RWPE1 (cell line): ENCODE data around the gene OR4F15.
"Not testable (repeated sequence)": the region's sequence is repeated elsewhere in the genome, so short reads cannot be mapped to it uniquely, and the experiment has no call there.

Experiments
- CTCF ChIA-PET: fragments of 350-600 bp; sonication (Branson Sonifier 250); formaldehyde crosslinking; extraction: SDS; loops from one replicate; lab custom pipeline; 2021; lab: Yijun Ruan, JAX
- POLR2A ChIA-PET: fragments of 400-600 bp; formaldehyde crosslinking; extraction: SDS; loops from one replicate; lab custom pipeline; 2020; ENCODE audit warnings: antibody characterized with exemption; ENCODE audit not compliant: low non-redundant PET; lab: Yijun Ruan, JAX
- DNase-seq: peaks from one replicate; pipeline ENCODE4 v3.0.0; 2012; ENCODE audit warnings: low spot score
- H3K27ac ChIP-seq: fragments of 450-650 bp; 2 replicates; pipeline ENCODE4 v1.5.1; 2017
- TF ChIP-seq, protein P1 (sequence below): fragments of 450-650 bp; conservative IDR thresholded peaks from 2 replicates; pipeline ENCODE4 v1.5.1; 2017; ENCODE audit warnings: low read depth, mild to moderate bottlenecking

Gene OR4F15, protein sequence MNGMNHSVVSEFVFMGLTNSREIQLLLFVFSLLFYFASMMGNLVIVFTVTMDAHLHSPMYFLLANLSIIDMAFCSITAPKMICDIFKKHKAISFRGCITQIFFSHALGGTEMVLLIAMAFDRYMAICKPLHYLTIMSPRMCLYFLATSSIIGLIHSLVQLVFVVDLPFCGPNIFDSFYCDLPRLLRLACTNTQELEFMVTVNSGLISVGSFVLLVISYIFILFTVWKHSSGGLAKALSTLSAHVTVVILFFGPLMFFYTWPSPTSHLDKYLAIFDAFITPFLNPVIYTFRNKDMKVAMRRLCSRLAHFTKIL

DNA sequence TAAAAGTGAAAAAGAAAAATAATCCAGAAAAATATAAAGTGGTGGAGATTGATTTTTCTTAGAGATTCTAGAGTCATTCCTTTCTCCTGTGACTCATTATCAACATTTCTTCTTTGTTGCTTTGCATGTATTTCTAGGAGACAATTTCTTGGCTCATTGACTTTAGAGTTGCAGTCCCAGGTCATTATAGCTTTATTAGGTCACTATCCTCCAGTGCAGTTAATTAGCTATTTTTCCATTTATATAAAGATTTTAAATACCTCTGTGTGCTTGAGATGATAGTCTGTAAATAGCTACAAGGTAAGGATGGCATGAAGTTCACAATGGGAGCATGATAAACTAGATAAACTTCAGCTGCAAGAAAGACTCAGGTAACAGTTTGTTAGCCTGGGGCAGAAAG, at the start of gene OR4F15:
OR4F15 (plus strand) TSS at position 301 of the 400 bp plus-strand sequence. CDS start 5,985 bp downstream, outside the sequence.
- CTCF ChIA-PET: no interaction called here
- H3K27ac ChIP-seq: no peak within 1 kb of the TSS
- POLR2A ChIA-PET: no interaction called here
- TF ChIP-seq, protein P1, sequence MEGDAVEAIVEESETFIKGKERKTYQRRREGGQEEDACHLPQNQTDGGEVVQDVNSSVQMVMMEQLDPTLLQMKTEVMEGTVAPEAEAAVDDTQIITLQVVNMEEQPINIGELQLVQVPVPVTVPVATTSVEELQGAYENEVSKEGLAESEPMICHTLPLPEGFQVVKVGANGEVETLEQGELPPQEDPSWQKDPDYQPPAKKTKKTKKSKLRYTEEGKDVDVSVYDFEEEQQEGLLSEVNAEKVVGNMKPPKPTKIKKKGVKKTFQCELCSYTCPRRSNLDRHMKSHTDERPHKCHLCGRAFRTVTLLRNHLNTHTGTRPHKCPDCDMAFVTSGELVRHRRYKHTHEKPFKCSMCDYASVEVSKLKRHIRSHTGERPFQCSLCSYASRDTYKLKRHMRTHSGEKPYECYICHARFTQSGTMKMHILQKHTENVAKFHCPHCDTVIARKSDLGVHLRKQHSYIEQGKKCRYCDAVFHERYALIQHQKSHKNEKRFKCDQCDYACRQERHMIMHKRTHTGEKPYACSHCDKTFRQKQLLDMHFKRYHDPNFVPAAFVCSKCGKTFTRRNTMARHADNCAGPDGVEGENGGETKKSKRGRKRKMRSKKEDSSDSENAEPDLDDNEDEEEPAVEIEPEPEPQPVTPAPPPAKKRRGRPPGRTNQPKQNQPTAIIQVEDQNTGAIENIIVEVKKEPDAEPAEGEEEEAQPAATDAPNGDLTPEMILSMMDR: no peak
- DNase-seq: no peak

DNA sequence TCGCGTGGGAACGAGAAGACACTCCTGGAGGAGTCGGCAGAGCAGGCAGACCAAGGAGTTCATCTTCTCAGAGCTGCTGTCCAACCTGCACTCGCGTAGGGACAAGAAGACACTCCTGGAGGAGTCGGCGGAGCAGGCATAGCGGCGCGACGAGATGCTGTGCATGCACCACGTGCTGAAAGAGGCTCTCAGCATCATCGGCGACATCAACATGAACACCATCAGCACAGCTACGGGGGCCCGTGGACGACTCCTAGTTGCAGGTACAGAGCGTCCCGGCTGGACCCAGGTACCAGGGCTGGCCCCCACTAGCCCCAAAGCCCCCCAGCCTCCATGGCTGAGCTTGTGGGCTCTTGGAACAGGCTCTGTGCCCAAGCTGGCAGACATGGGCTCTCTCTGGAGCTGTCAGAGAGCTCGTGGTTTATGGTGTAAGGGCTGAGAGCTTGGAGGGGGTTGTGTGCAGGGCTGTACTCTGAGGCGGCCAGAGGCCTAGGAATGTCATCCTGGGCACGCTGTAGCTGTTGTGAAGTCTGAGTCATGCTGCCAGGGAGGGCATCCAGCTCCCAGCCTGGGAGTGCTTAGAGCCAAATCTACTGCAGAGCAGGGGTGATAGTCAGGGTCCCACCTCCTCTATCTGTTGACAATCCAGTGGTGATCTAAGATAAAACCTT, 47.2 kb upstream of the OR4F15 start:
- H3K27ac ChIP-seq, CTCF ChIA-PET, DNase-seq, POLR2A ChIA-PET: not testable (repeated sequence)

DNA sequence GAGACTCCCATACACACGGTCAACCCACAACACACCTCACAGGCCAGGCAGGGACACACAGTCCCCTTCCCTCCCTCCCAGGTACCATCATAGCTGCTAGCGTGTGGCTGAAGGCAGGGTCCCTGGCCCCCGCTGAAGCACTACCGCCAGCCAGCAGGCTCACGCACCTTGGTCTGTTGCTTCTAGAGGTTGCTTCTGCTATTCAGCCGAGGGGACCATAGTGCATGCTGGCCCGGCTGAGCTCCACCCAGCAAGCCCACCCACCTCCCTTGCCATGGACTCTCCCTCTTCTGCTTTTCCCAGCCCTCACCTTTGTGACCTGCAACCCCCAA, 46.7 kb upstream of the OR4F15 start:
- POLR2A ChIA-PET, H3K27ac ChIP-seq, DNase-seq: not testable (repeated sequence)
- CTCF ChIA-PET: interaction anchor here (0.7 kb wide), 1 partner anchor 76 kb away, joined by 4 read pairs; no protein-coding TSS in a partner anchor

DNA sequence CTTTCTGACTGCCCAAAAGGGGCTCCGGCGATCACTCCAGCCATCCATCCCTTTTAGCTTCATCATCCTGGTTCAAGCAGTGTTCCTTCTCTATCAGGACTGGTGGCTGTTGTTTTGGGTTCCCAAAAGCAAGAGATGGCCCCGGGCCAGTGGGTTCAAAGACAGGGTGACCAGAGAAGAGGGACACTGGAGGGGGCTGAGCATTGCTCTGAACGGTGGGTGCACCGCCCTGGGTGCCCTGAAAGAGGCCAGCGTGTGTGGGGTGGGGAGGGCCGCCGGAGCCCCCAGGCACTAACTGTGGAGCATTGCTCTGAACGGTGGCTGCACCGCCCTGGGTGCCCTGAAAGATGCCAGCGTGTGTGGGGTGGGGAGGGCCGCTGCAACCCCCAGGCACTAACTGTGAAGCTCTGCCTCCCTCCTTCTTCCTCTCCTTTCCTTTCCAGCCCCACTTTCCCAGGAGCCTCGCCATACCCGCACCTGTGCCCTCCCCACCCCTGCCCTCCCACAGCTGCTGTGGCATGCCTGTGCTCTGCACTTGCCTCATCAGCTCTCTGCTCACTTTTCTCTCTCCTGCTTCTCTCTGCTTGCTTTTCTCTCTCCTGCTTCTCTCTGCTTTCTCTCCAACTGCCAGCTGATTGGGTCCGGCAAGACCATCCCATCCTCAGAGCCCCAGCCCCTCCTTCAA, 46.1 kb upstream of the OR4F15 start:
- DNase-seq: no peak
- CTCF ChIA-PET: interaction anchor here (0.7 kb wide), 1 partner anchor 75 kb away, joined by 4 read pairs; no protein-coding TSS in a partner anchor
- H3K27ac ChIP-seq: no peak overlapping the region
- POLR2A ChIA-PET: no interaction called here
- TF ChIP-seq, protein P1: no peak

DNA sequence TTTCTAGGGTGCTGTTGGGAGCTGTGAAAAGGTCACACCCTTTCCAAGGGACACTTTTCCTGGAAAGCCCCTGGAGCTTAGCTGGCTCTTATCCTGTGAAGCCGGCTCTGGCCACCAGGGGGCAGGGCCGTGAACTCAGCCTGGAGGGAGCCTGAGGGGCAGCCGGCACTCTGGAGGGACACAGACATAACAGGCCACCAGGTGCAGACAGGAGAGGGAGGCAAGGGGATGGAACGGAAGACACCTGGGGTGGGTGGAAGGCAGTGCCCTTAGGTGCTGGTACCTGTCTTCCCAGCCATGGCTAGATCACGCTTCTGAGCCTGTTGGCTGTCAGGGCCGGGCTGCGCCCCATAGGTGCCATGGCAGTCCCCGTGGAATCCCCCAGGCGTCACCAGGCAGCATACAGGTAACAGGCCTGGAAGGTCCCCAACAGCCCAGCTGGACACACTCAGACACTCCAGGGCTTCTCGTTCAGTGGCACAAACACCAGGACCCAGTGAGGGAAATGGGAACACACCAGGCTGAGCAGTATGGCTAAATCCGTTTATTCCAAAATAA, 44.8 kb upstream of the OR4F15 start:
- POLR2A ChIA-PET, H3K27ac ChIP-seq, CTCF ChIA-PET, DNase-seq: not testable (repeated sequence)
- TF ChIP-seq, protein P1: peak; percentile 31; the same call in 1 of the 2 replicates

DNA sequence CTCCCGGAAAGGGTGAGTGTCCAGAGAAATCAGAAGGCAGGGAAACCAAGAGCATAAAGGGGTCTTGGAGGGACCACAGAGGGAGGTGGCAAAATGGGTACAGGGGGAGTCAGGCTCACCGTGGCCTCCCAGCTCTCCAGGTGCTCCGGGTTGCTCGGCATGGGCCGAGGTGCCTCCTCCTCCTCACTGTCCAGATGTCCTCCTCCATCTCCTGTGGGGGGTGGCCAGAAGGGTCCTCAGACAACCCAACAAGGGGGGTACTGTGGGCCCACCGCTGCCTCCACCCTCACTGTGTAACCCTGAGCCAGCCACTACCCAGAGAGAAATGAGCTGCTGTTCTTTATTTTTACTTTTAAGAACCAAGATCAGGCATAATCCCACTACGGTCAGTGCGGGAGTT, 39.1 kb upstream of the OR4F15 start:
- no peak overlapping the region for H3K27ac ChIP-seq
- TF ChIP-seq, protein P1: no peak
- no peak for DNase-seq
- ChIA-PET CTCF (no interaction called here), POLR2A (no interaction called here)

DNA sequence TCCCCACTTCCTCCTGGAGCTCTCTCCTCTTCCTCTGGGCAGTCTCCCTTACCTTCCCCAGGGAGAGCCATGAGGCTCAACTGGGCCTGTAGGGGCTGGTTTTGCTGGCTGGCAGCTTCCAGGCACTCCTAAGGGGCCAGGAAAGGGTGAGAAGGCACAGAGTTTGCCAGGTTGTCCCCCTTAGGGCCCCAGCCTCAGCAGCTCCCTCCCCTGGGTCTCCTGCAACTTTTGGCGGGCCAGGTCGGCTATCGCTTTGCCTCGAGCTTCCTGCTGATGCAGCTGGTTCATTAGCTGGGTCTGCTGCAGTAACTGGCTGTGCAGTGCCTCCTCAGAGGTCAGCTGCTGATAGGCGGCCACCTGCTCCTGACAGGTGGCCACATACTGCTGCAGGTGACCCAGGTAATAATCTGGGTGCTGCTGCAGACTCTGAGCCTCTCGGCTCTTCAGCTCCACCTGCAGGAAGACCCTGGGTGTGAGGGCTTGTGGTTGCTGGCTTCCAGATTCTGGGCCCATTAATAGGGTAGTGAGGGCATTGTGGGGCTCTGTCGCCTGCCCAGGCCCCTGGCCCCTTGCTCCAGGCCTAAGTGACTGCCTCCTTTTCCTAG, 38.4 kb upstream of the OR4F15 start:
- POLR2A ChIA-PET: no interaction called here
- no peak for DNase-seq
- H3K27ac ChIP-seq: no peak overlapping the region
- TF ChIP-seq, protein P1: no peak
- CTCF ChIA-PET: no interaction called here
